ENCODE results near the gene CLDN1. TPM values are rescaled to one million over a fixed set of nuclear protein-coding genes. Genes with fewer than 3 reads are reported as not detected.

CLDN1 gene
- total RNA-seq, 1 donor from 2014 or later, result not detected

DNA sequence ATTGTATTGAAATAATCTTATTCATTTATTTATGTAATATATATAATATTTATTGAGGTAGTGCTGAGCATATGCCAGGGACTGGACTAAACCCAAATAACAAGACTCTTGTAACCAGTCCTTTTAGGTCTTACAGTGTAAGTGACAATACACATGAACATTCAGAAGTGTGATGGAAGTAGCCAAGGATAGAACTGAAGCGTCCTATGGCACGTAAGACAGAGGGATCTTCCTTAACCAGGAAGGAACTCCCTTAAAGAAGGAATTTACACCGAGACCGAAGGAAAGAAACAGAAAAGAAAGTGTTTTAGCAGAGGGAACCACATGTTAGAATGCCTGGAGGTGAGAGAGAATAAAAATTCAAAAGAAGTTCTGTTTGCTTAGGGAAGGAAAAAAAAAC, 23.6 kb upstream of the CLDN1 start:
- no peak for DNase-seq
- TF ChIP-seq, protein P1, sequence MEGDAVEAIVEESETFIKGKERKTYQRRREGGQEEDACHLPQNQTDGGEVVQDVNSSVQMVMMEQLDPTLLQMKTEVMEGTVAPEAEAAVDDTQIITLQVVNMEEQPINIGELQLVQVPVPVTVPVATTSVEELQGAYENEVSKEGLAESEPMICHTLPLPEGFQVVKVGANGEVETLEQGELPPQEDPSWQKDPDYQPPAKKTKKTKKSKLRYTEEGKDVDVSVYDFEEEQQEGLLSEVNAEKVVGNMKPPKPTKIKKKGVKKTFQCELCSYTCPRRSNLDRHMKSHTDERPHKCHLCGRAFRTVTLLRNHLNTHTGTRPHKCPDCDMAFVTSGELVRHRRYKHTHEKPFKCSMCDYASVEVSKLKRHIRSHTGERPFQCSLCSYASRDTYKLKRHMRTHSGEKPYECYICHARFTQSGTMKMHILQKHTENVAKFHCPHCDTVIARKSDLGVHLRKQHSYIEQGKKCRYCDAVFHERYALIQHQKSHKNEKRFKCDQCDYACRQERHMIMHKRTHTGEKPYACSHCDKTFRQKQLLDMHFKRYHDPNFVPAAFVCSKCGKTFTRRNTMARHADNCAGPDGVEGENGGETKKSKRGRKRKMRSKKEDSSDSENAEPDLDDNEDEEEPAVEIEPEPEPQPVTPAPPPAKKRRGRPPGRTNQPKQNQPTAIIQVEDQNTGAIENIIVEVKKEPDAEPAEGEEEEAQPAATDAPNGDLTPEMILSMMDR (IDR thresholded peaks at IDR 0.05; ENCODE audit: partially characterized antibody, unreplicated experiment), result no peak
- Mint-ChIP-seq H3K4me1 (ENCODE audit: low read depth, unreplicated experiment) (no peaks in the 10 kb centered on the region), H3K27me3 (ENCODE audit: unreplicated experiment) (no peaks in the 10 kb centered on the region), H3K27ac (ENCODE audit: unreplicated experiment) (no peak overlapping the region), H3K4me3 (ENCODE audit: unreplicated experiment) (no peak overlapping the region), H3K9me3 (ENCODE audit: unreplicated experiment) (no peaks in the 10 kb centered on the region), H3K36me3 (ENCODE audit: unreplicated experiment) (no peaks in the 10 kb centered on the region)

GRCh38 chr3:190345027-190345821, 23.0 kb upstream of the CLDN1 start:
- no peaks in the 10 kb centered on the region for H3K4me1 Mint-ChIP-seq (ENCODE audit: low read depth, unreplicated experiment)
- no peak overlapping the region for H3K27ac Mint-ChIP-seq (ENCODE audit: unreplicated experiment)
- H3K36me3 Mint-ChIP-seq (ENCODE audit: unreplicated experiment), result no peaks in the 10 kb centered on the region
- no peaks in the 10 kb centered on the region for H3K27me3 Mint-ChIP-seq (ENCODE audit: unreplicated experiment)
- TF ChIP-seq, protein P1 (IDR thresholded peaks at IDR 0.05; ENCODE audit: partially characterized antibody, unreplicated experiment), result no peak
- DNase-seq, result no peak
- no peak overlapping the region for H3K4me3 Mint-ChIP-seq (ENCODE audit: unreplicated experiment)
- H3K9me3 Mint-ChIP-seq (ENCODE audit: unreplicated experiment), result no peaks in the 10 kb centered on the region

DNA sequence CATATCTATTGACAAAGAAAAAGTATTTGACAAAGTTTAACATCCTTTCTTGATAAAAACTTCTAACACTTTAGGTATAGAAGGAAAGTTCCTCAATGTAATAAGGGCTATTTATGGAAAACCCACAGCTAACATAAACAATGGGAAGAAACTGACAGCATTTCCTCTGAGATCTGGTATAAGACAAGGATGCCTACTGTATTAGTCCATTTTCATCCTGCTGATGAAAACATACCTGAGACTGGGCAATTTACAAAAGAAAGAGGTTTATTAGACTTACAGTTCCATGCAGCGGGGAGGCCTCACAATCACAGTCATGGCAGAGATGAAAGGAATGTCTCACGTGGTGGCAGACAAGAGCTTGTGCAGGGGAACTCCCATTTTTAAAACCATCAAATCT, 17.8 kb upstream of the CLDN1 start:
- H3K27me3 Mint-ChIP-seq (ENCODE audit: unreplicated experiment), result no peaks in the 10 kb centered on the region
- DNase-seq, result no peak
- H3K36me3 Mint-ChIP-seq (ENCODE audit: unreplicated experiment), result no peaks in the 10 kb centered on the region
- H3K4me3 Mint-ChIP-seq (ENCODE audit: unreplicated experiment), result no peak overlapping the region
- TF ChIP-seq, protein P1 (IDR thresholded peaks at IDR 0.05; ENCODE audit: partially characterized antibody, unreplicated experiment), result no peak
- no peaks in the 10 kb centered on the region for H3K9me3 Mint-ChIP-seq (ENCODE audit: unreplicated experiment)
- no peaks in the 10 kb centered on the region for H3K4me1 Mint-ChIP-seq (ENCODE audit: low read depth, unreplicated experiment)
- H3K27ac Mint-ChIP-seq (ENCODE audit: unreplicated experiment), result no peak overlapping the region

DNA sequence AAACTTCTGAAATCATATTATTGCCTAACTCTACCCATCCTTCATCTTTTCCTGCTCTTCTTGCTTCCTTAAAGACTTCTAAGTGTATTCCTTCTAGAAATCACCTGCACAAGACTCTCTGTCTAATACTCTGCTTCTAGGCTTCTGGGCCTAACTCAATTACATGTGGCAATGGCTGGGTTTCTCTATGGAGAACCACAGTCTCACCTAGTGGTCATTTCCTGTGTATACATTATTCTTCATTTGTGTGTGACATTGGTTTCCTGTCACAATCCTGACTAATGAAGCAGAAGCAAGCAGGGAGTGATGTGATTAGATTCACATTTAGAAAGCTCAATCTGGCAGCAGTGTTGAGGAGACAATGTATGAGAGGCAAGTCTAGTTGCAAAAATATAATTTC, 16.9 kb upstream of the CLDN1 start:
- Mint-ChIP-seq H3K4me1 (ENCODE audit: low read depth, unreplicated experiment) (no peaks in the 10 kb centered on the region), H3K36me3 (ENCODE audit: unreplicated experiment) (no peaks in the 10 kb centered on the region), H3K4me3 (ENCODE audit: unreplicated experiment) (no peak overlapping the region), H3K27ac (ENCODE audit: unreplicated experiment) (no peak overlapping the region), H3K9me3 (ENCODE audit: unreplicated experiment) (no peaks in the 10 kb centered on the region), H3K27me3 (ENCODE audit: unreplicated experiment) (no peaks in the 10 kb centered on the region)
- DNase-seq, result no peak
- TF ChIP-seq, protein P1 (IDR thresholded peaks at IDR 0.05; ENCODE audit: partially characterized antibody, unreplicated experiment), result peak; percentile 21

DNA sequence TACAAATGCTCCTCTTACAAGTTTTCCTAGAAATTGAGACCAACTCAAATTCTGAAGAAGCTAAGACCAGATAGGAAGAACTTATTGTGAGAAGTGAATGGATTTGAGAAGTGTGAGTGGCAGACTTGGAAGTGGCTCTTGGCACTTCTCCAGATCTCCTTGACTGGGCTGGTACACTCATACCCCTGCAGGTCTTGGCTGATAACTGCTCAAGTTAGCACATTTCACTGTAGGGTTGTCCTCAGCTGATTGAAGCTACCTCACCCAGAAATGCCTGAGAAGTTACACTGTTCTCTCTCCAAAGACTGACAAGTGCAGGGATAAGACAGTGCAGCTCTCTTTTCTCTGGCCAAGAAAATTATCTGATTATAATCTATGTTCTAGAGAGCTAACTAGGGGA, 16.5 kb upstream of the CLDN1 start:
- no peaks in the 10 kb centered on the region for H3K27me3 Mint-ChIP-seq (ENCODE audit: unreplicated experiment)
- no peak overlapping the region for H3K4me3 Mint-ChIP-seq (ENCODE audit: unreplicated experiment)
- H3K27ac Mint-ChIP-seq (ENCODE audit: unreplicated experiment), result no peak overlapping the region
- no peak for DNase-seq
- H3K9me3 Mint-ChIP-seq (ENCODE audit: unreplicated experiment), result no peaks in the 10 kb centered on the region
- no peaks in the 10 kb centered on the region for H3K4me1 Mint-ChIP-seq (ENCODE audit: low read depth, unreplicated experiment)
- H3K36me3 Mint-ChIP-seq (ENCODE audit: unreplicated experiment), result no peaks in the 10 kb centered on the region
- TF ChIP-seq, protein P1 (IDR thresholded peaks at IDR 0.05; ENCODE audit: partially characterized antibody, unreplicated experiment), result no peak
